Hepatocyte (in vitro differentiated cells): ENCODE measurements around the gene LDAH. TPM values are rescaled to one million over a fixed set of nuclear protein-coding genes. Genes with fewer than 3 reads are reported as not detected.

Source experiments
- DNase-seq: peaks from one replicate; pipeline ENCODE4 v3.0.0-alpha.2; 2016; ENCODE audit warnings: low spot score
- H2AFZ ChIP-seq: fragments of 200-600 bp; sonication (generic); 2 replicates; pipeline ENCODE4 v1.6.0; 2016; ENCODE audit warnings: antibody characterized with exemption, mild to moderate bottlenecking
- H3K27ac ChIP-seq: fragments of 200-600 bp; sonication (generic); 2 replicates; pipeline ENCODE4 v1.5.1; 2016; ENCODE audit warnings: mild to moderate bottlenecking
- H3K27me3 ChIP-seq: fragments of 200-600 bp; sonication (generic); 2 replicates; pipeline ENCODE4 v1.6.1; 2016
- H3K36me3 ChIP-seq: fragments of 200-600 bp; sonication (generic); replicated peaks from 2 replicates; pipeline ENCODE4 v1.5.1; 2016; ENCODE audit warnings: low read depth; ENCODE audit not compliant: insufficient read depth
- H3K4me1 ChIP-seq: fragments of 200-600 bp; sonication (generic); 2 replicates; pipeline ENCODE4 v1.5.1; 2016; ENCODE audit warnings: mild to moderate bottlenecking, moderate library complexity; ENCODE audit not compliant: insufficient read depth
- H3K4me2 ChIP-seq: fragments of 200-600 bp; sonication (generic); 2 replicates; pipeline ENCODE4 v1.6.0; 2016
- H3K4me3 ChIP-seq: fragments of 200-600 bp; sonication (generic); 2 replicates; pipeline ENCODE4 v1.5.1; 2016; ENCODE audit warnings: mild to moderate bottlenecking
- H3K79me2 ChIP-seq: fragments of 200-600 bp; sonication (generic); 2 replicates; pipeline ENCODE4 v1.6.0; 2017; ENCODE audit warnings: mild to moderate bottlenecking
- H3K9me2 ChIP-seq: fragments of 200-600 bp; sonication (generic); replicated peaks from 2 replicates; pipeline ENCODE4 v1.6.0; 2017; ENCODE audit warnings: mild to moderate bottlenecking; ENCODE audit not compliant: insufficient read depth
- H3K9me3 ChIP-seq: fragments of 200-600 bp; sonication (generic); 2 replicates; pipeline ENCODE4 v1.5.1; 2016; ENCODE audit warnings: low read depth, mild to moderate bottlenecking
- H4K20me1 ChIP-seq: fragments of 200-600 bp; sonication (generic); 2 replicates; pipeline ENCODE4 v1.6.0; 2016; ENCODE audit warnings: mild to moderate bottlenecking; ENCODE audit not compliant: insufficient read depth, poor library complexity, severe bottlenecking
- CTCF ChIP-seq: fragments of 200-600 bp; sonication (generic); IDR thresholded peaks from 2 replicates; pipeline ENCODE4 v1.5.1; 2016; ENCODE audit warnings: antibody characterized with exemption, mild to moderate bottlenecking; ENCODE audit not compliant: poor library complexity
- EZH2 ChIP-seq: fragments of 200-600 bp; sonication (generic); IDR thresholded peaks from 2 replicates; pipeline ENCODE4 v1.6.1; 2016; ENCODE audit warnings: antibody characterized with exemption, mild to moderate bottlenecking, borderline replicate concordance
- EZH2phosphoT487 ChIP-seq: fragments of 200-600 bp; sonication (generic); IDR thresholded peaks from one replicate; pipeline ENCODE4 v1.6.1; 2018; ENCODE audit warnings: antibody characterized with exemption, mild to moderate bottlenecking, low read depth, moderate library complexity; ENCODE audit not compliant: unreplicated experiment, severe bottlenecking
- whole genome bisulfite sequencing: methylation state at CpG from one replicate; pipeline ENCODE4 v1.1.6; 2016; ENCODE audit warnings: low lambda C conversion rate; ENCODE audit errors: missing lambda C conversion rate; 5-methylcytosine and 5-hydroxymethylcytosine counted together
- polyA plus RNA-seq: library from polyadenylated mRNA; unstranded; fragments of >200 nt; fragmentation: Nextera tagmentation; extraction: Ambion mirVana; gene quantifications from 2 replicates; pipeline ENCODE4 v1.2.1, GENCODE V29; 2016
- total RNA-seq: library from RNA; depleted of rRNA; stranded (reverse); fragments of >200 nt; gene quantifications from 2 replicates; pipeline ENCODE4 v1.2.3, GENCODE V29; 2014

Gene LDAH
- total and polyA plus RNA-seq, 2 experiments from 2014 or later = 15.2 to 27.8 TPM

- Histone ChIP-seq H2AFZ (no peak overlapping the region), H3K4me2 (no peak overlapping the region), H3K9me2 (no peaks in the 10 kb centered on the region), H3K79me2 (no peaks in the 10 kb centered on the region), H4K20me1 (no peaks in the 10 kb centered on the region), H3K9me3 (no peaks in the 10 kb centered on the region), H3K27me3 (peaks cover 17% of the 10 kb centered on the region), H3K4me1 (no peaks in the 10 kb centered on the region), H3K36me3 (no peaks in the 10 kb centered on the region), H3K27ac (no peak overlapping the region), H3K4me3 (no peak overlapping the region)
- TF ChIP-seq EZH2 (no peak), CTCF (no peak), EZH2phosphoT487 (no peak)
- DNase-seq = no peak
- 87% methylated on average over 1 of the region's 1 CpG for WGBS
These were observed 16.2 kb upstream of the LDAH start for GRCh38 chr2:20839052-20839451.

GRCh38 chr2:20838016-20838415, 15.1 kb upstream of the LDAH start:
- no peak for TF ChIP-seq EZH2phosphoT487
- 86% methylated on average over 2 of the region's 2 CpGs for whole genome bisulfite sequencing
- no peaks in the 10 kb centered on the region for H3K4me1 ChIP-seq
- no peaks in the 10 kb centered on the region for H4K20me1 ChIP-seq
- H3K27ac ChIP-seq = no peak overlapping the region
- H2AFZ ChIP-seq = no peak overlapping the region
- H3K9me3 ChIP-seq = no peaks in the 10 kb centered on the region
- no peaks in the 10 kb centered on the region for H3K9me2 ChIP-seq
- no peaks in the 10 kb centered on the region for H3K36me3 ChIP-seq
- H3K27me3 ChIP-seq = peaks cover 17% of the 10 kb centered on the region
- H3K4me3 ChIP-seq = no peak overlapping the region
- no peaks in the 10 kb centered on the region for H3K79me2 ChIP-seq
- DNase-seq = no peak
- H3K4me2 ChIP-seq = no peak overlapping the region

- Histone ChIP-seq H3K4me3 (no peak overlapping the region), H3K4me2 (no peak overlapping the region), H3K9me3 (no peaks in the 10 kb centered on the region), H3K79me2 (no peaks in the 10 kb centered on the region), H2AFZ (no peak overlapping the region), H4K20me1 (no peaks in the 10 kb centered on the region), H3K27me3 (peaks cover 22% of the 10 kb centered on the region), H3K36me3 (no peaks in the 10 kb centered on the region), H3K4me1 (no peaks in the 10 kb centered on the region), H3K27ac (no peak overlapping the region), H3K9me2 (no peaks in the 10 kb centered on the region)
- no peak for DNase-seq
- TF ChIP-seq EZH2 (no peak), EZH2phosphoT487 (no peak), CTCF (no peak)
- WGBS = 64% methylated on average over 1 of the region's 1 CpG
These were observed 13.6 kb upstream of the LDAH start for GRCh38 chr2:20836521-20836920.

GRCh38 chr2:20834331-20834730, 11.4 kb upstream of the LDAH start:
- Histone ChIP-seq H3K36me3 (no peaks in the 10 kb centered on the region), H3K9me3 (no peaks in the 10 kb centered on the region), H3K27ac (no peak overlapping the region), H4K20me1 (no peaks in the 10 kb centered on the region), H3K79me2 (no peaks in the 10 kb centered on the region), H3K4me2 (no peak overlapping the region), H3K27me3 (peaks cover 19% of the 10 kb centered on the region), H3K9me2 (no peaks in the 10 kb centered on the region), H3K4me1 (no peaks in the 10 kb centered on the region), H3K4me3 (no peak overlapping the region), H2AFZ (no peak overlapping the region)
- TF ChIP-seq CTCF = no peak
- 84% methylated on average over 2 of the region's 2 CpGs for WGBS
- DNase-seq = no peak
